Vagina (tissue), 2 donors: Measurements from ENCODE around the gene FUT7. TPM values are rescaled to one million over a fixed set of nuclear protein-coding genes. Genes with fewer than 3 reads are reported as not detected.

ENCODE experiments used
- DNase-seq, 2 donors: peaks; one replicate each; pipeline ENCODE4 v3.0.0-alpha.2; 2017; ENCODE audit errors: extremely low spot score in 2 of 2
- H3K27ac ChIP-seq: fragments of 200-600 bp; sonication (generic); one replicate; pipeline ENCODE4 v1.5.1; 2019
- H3K27me3 ChIP-seq: fragments of 200-600 bp; sonication (generic); one replicate; pipeline ENCODE4 v1.5.1; 2019
- H3K36me3 ChIP-seq, 2 donors: fragments of 200-600 bp; sonication (generic); one replicate each; pipeline ENCODE4 v1.5.1; 2017 to 2019
- H3K4me1 ChIP-seq: fragments of 200-600 bp; sonication (generic); one replicate; pipeline ENCODE4 v1.5.1; 2019
- H3K4me3 ChIP-seq, 2 donors: fragments of 200-600 bp; sonication (generic); 1 replicate in 1 of 2; 2 replicates in 1 of 2; pipeline ENCODE4 v1.5.1; 2016 to 2019
- H3K9me3 ChIP-seq: fragments of 200-600 bp; sonication (generic); one replicate; pipeline ENCODE4 v1.5.1; 2019
- CTCF ChIP-seq, 3 experiments: fragments of 450-650 bp in 2 of 3; fragments of 200-600 bp in 1 of 3; sonication (generic) in 1 of 3; IDR thresholded peaks; one replicate each; pipeline ENCODE4 v1.5.1; 2017 to 2019; ENCODE audit warnings: antibody characterized with exemption in 3 of 3, mild to moderate bottlenecking in 2 of 3, moderate library complexity in 2 of 3
- POLR2A ChIP-seq, 2 donors: fragments of 450-650 bp; IDR thresholded peaks; one replicate each; pipeline ENCODE4 v1.6.1; 2017; ENCODE audit warnings: antibody characterized with exemption in 2 of 2, mild to moderate bottlenecking in 2 of 2, moderate library complexity in 2 of 2
- POLR2AphosphoS5 ChIP-seq, 2 donors: sonication (generic); formaldehyde crosslinking; IDR thresholded peaks; one replicate each; pipeline ENCODE4 v1.9.0; 2017; ENCODE audit warnings: antibody characterized with exemption in 2 of 2, mild to moderate bottlenecking in 2 of 2, low read depth in 1 of 2; ENCODE audit not compliant: insufficient read depth in 1 of 2
- intact Hi-C: fragments of 100-400 bp; cut with DNase I; formaldehyde crosslinking; loops from one replicate; pipeline ENCODE4 v1.15.1; 2023
- total RNA-seq: library from RNA; depleted of rRNA; stranded (reverse); fragments of >200 nt; gene quantifications from one replicate; pipeline ENCODE4 v1.2.3, GENCODE V29; 2016

The FUT7 gene
- total RNA-seq, 1 donor from 2014 or later, result not detected

- no peak for TF ChIP-seq POLR2AphosphoS5 (IDR thresholded peaks at IDR 0.05; ENCODE audit: insufficient read depth in 1 of 2, low read depth in 1 of 2)
- no peak for TF ChIP-seq CTCF (IDR thresholded peaks at IDR 0.05)
- no peak for TF ChIP-seq POLR2A (IDR thresholded peaks at IDR 0.05)
- H3K9me3 ChIP-seq, result no peaks in the 10 kb centered on the region
- no peaks in the 10 kb centered on the region for H3K27me3 ChIP-seq
- no peak overlapping the region for H3K27ac ChIP-seq
- intact Hi-C loops, result no loop called here
- H3K4me3 ChIP-seq, result no peak overlapping the region
- peaks cover 4% of the 10 kb centered on the region for H3K4me1 ChIP-seq
- no peak for DNase-seq
- H3K36me3 ChIP-seq, result no peaks in the 10 kb centered on the region
Observed at GRCh38 chr9:137001857-137002645, 29.8 kb downstream of the FUT7 start.

- Histone ChIP-seq H3K27me3 (no peaks in the 10 kb centered on the region), H3K9me3 (no peaks in the 10 kb centered on the region), H3K4me3 (no peak overlapping the region), H3K36me3 (no peaks in the 10 kb centered on the region), H3K4me1 (peaks cover 21% of the 10 kb centered on the region), H3K27ac (no peak overlapping the region)
- TF ChIP-seq CTCF (IDR thresholded peaks at IDR 0.05), result no peak
- TF ChIP-seq POLR2A (IDR thresholded peaks at IDR 0.05), result no peak
- no peak for TF ChIP-seq POLR2AphosphoS5 (IDR thresholded peaks at IDR 0.05; ENCODE audit: insufficient read depth in 1 of 2, low read depth in 1 of 2)
- intact Hi-C loops, result no loop called here
- no peak for DNase-seq
Observed at GRCh38 chr9:137000177-137000930, 31.5 kb downstream of the FUT7 start.

- Histone ChIP-seq H3K27ac (no peak overlapping the region), H3K27me3 (no peaks in the 10 kb centered on the region), H3K4me3 (no peak overlapping the region), H3K4me1 (peaks cover 42% of the 10 kb centered on the region), H3K9me3 (no peaks in the 10 kb centered on the region), H3K36me3 (no peaks in the 10 kb centered on the region)
- TF ChIP-seq POLR2A (IDR thresholded peaks at IDR 0.05) (no peak), POLR2AphosphoS5 (IDR thresholded peaks at IDR 0.05; ENCODE audit: insufficient read depth in 1 of 2, low read depth in 1 of 2) (no peak), CTCF (IDR thresholded peaks at IDR 0.05) (no peak)
- no peak for DNase-seq
- intact Hi-C loops, result no loop called here
Observed at GRCh38 chr9:136997830-136998234, 34.1 kb downstream of the FUT7 start.

GRCh38 chr9:136997371-136997770 lies 34.5 kb downstream of the FUT7 start:
- intact Hi-C loops, result no loop called here
- H3K4me3 ChIP-seq, result no peak overlapping the region
- no peaks in the 10 kb centered on the region for H3K36me3 ChIP-seq
- H3K27me3 ChIP-seq, result no peaks in the 10 kb centered on the region
- peaks cover 47% of the 10 kb centered on the region for H3K4me1 ChIP-seq
- H3K27ac ChIP-seq, result no peak overlapping the region
- DNase-seq, result no peak
- H3K9me3 ChIP-seq, result no peaks in the 10 kb centered on the region
- TF ChIP-seq POLR2AphosphoS5 (IDR thresholded peaks at IDR 0.05; ENCODE audit: insufficient read depth in 1 of 2, low read depth in 1 of 2) (no peak), CTCF (IDR thresholded peaks at IDR 0.05) (no peak), POLR2A (IDR thresholded peaks at IDR 0.05) (no peak)
